ENCODE data around the gene FBXW8. TPM values are rescaled to one million over a fixed set of nuclear protein-coding genes. Genes with fewer than 3 reads are reported as not detected.

FBXW8 gene
- total RNA-seq, 1 experiment from 2014 or later = 20.6 TPM

GRCh38 chr12:116918464-116918863, 7.7 kb downstream of the FBXW8 start:
- TF ChIP-seq EZH2 (IDR thresholded peaks at IDR 0.05; ENCODE audit: low read depth) (no peak), CTCF (conservative IDR thresholded peaks at IDR 0.05) (no peak)
- no TSS peak for BruUV-seq (replicated peaks)
- Histone ChIP-seq H3K27ac (no peak overlapping the region), H3K4me3 (no peak overlapping the region), H3K79me2 (ENCODE audit: low read depth) (peaks cover 74% of the 10 kb centered on the region), H3K4me2 (no peak overlapping the region), H3K9me3 (ENCODE audit: insufficient read depth, low read depth) (no peaks in the 10 kb centered on the region), H3K27me3 (ENCODE audit: insufficient read depth, low read depth) (no peaks in the 10 kb centered on the region), H3F3A (ENCODE audit: insufficient read depth, low read depth) (peaks cover 39% of the 10 kb centered on the region), H4K20me1 (ENCODE audit: insufficient read depth) (peaks cover 21% of the 10 kb centered on the region), H3K4me1 (replicated peaks; ENCODE audit: insufficient read depth) (peaks cover 40% of the 10 kb centered on the region), H3K9me2 (ENCODE audit: insufficient read depth) (no peaks in the 10 kb centered on the region), H3K36me3 (ENCODE audit: low read depth) (no peaks in the 10 kb centered on the region), H2AFZ (no peak overlapping the region)
- no peak for DNase-seq
- CTCF ChIA-PET = no interaction called here
- POLR2A ChIA-PET (ENCODE audit: unreplicated experiment) = no interaction called here
- intact Hi-C loops (cut with micrococcal nuclease; ENCODE audit: unreplicated experiment) = no loop called here

- H3K79me2 ChIP-seq (ENCODE audit: low read depth) = peaks cover 66% of the 10 kb centered on the region
- CTCF ChIA-PET = no interaction called here
- H3K9me2 ChIP-seq (ENCODE audit: insufficient read depth) = no peaks in the 10 kb centered on the region
- H3K27me3 ChIP-seq (ENCODE audit: insufficient read depth, low read depth) = no peaks in the 10 kb centered on the region
- no peak overlapping the region for H3K4me3 ChIP-seq
- H3F3A ChIP-seq (ENCODE audit: insufficient read depth, low read depth) = peaks cover 46% of the 10 kb centered on the region
- H3K9me3 ChIP-seq (ENCODE audit: insufficient read depth, low read depth) = no peaks in the 10 kb centered on the region
- POLR2A ChIA-PET (ENCODE audit: unreplicated experiment) = no interaction called here
- no peak overlapping the region for H2AFZ ChIP-seq
- TF ChIP-seq CTCF (conservative IDR thresholded peaks at IDR 0.05) (no peak), EZH2 (IDR thresholded peaks at IDR 0.05; ENCODE audit: low read depth) (no peak)
- peaks cover 21% of the 10 kb centered on the region for H4K20me1 ChIP-seq (ENCODE audit: insufficient read depth)
- H3K4me2 ChIP-seq = no peak overlapping the region
- no peaks in the 10 kb centered on the region for H3K36me3 ChIP-seq (ENCODE audit: low read depth)
- H3K27ac ChIP-seq = no peak overlapping the region
- BruUV-seq (replicated peaks) = no TSS peak
- no peak for DNase-seq
- H3K4me1 ChIP-seq (replicated peaks; ENCODE audit: insufficient read depth) = peaks cover 41% of the 10 kb centered on the region
- intact Hi-C loops (cut with micrococcal nuclease; ENCODE audit: unreplicated experiment) = no loop called here
Observed at GRCh38 chr12:116919247-116919661, 8.5 kb downstream of the FBXW8 start.

- POLR2A ChIA-PET (ENCODE audit: unreplicated experiment) = no interaction called here
Observed at GRCh38 chr12:116919706-116920485, 9.1 kb downstream of the FBXW8 start.

More at GRCh38 chr12:116919706-116920485, 9.1 kb downstream of the FBXW8 start:
- TF ChIP-seq EZH2 (IDR thresholded peaks at IDR 0.05; ENCODE audit: low read depth) = no peak
- no peak for TF ChIP-seq CTCF (conservative IDR thresholded peaks at IDR 0.05)
- Histone ChIP-seq H3K27ac (no peak overlapping the region), H3K9me2 (ENCODE audit: insufficient read depth) (no peaks in the 10 kb centered on the region), H3K79me2 (ENCODE audit: low read depth) (peaks cover 60% of the 10 kb centered on the region), H3K27me3 (ENCODE audit: insufficient read depth, low read depth) (no peaks in the 10 kb centered on the region), H3F3A (ENCODE audit: insufficient read depth, low read depth) (peaks cover 46% of the 10 kb centered on the region), H3K36me3 (ENCODE audit: low read depth) (no peaks in the 10 kb centered on the region), H3K4me2 (no peak overlapping the region), H4K20me1 (ENCODE audit: insufficient read depth) (peaks cover 21% of the 10 kb centered on the region), H3K4me3 (no peak overlapping the region), H3K9me3 (ENCODE audit: insufficient read depth, low read depth) (no peaks in the 10 kb centered on the region), H2AFZ (no peak overlapping the region), H3K4me1 (replicated peaks; ENCODE audit: insufficient read depth) (peaks cover 42% of the 10 kb centered on the region)
- DNase-seq = no peak
- intact Hi-C loops (cut with micrococcal nuclease; ENCODE audit: unreplicated experiment) = no loop called here
- CTCF ChIA-PET = no interaction called here
- BruUV-seq (replicated peaks) = no TSS peak

All from PC-9 (cell line).